ENCODE measurements around the gene RNF44. TPM values are rescaled to one million over a fixed set of nuclear protein-coding genes. Genes with fewer than 3 reads are reported as not detected.

The RNF44 gene
- total RNA-seq, 1 experiment from 2014 or later: 113 TPM

GRCh38 chr5:176492431-176492830 is 44.8 kb downstream of the RNF44 start:
- ChIA-PET CTCF (interaction anchor here (0.5 to 0.6 kb wide), 2 partner anchors 32 to 52 kb away, joined by 3 read pairs; no protein-coding TSS in a partner anchor), POLR2A (no interaction called here)
- no peak for TF ChIP-seq TCF7L2 (IDR thresholded peaks at IDR 0.05; ENCODE audit: low read depth, low read length)
- TF ChIP-seq POLR2AphosphoS5 (IDR thresholded peaks at IDR 0.05; ENCODE audit: low read depth, low read length): no peak
- no peak for TF ChIP-seq REST (IDR thresholded peaks at IDR 0.05; ENCODE audit: insufficient read depth in 1 of 2, low read depth in 2 of 2, low read length in 1 of 2)
- TF ChIP-seq SIN3A (IDR thresholded peaks at IDR 0.05; ENCODE audit: borderline replicate concordance, insufficient read depth, low read depth, low read length): no peak
- TF ChIP-seq CTCF (IDR thresholded peaks at IDR 0.05): no peak
- no TSS peak for BruUV-seq (replicated peaks)
- Histone ChIP-seq H3K27me3 (ENCODE audit: control insufficient read depth, insufficient read depth, low read length) (no peaks in the 10 kb centered on the region), H3K36me3 (ENCODE audit: control insufficient read depth, insufficient read depth, low read length) (peaks cover 60% of the 10 kb centered on the region), H3K27ac (ENCODE audit: low read length) (peak overlapping the region; percentile 63; the same call in 1 of the 2 replicates), H3K4me3 (ENCODE audit: low read depth in 2 of 2, low read length in 2 of 2) (no peak overlapping the region), H3K9me3 (ENCODE audit: control insufficient read depth, insufficient read depth, low read depth, low read length) (no peaks in the 10 kb centered on the region), H3K4me1 (ENCODE audit: control insufficient read depth, insufficient read depth, low read length) (peaks cover 14% of the 10 kb centered on the region)
- DNase-seq (ENCODE audit: low read depth, low spot score): no peak
- in situ Hi-C loops (cut with HindIII; ENCODE audit: low pct_unique_long_range_greater_than_20kb, low sequenced_read_pairs): no loop called here
- ATAC-seq: no peak
- intact Hi-C loops (cut with micrococcal nuclease; ENCODE audit: unreplicated experiment): loop anchor here (10.0 kb wide), 1 partner anchor 78 kb away; the partner anchor contains the start of gene CLTB

- no peaks in the 10 kb centered on the region for H3K27me3 ChIP-seq (ENCODE audit: control insufficient read depth, insufficient read depth, low read length)
- TF ChIP-seq REST (IDR thresholded peaks at IDR 0.05; ENCODE audit: insufficient read depth in 1 of 2, low read depth in 2 of 2, low read length in 1 of 2) (no peak), CTCF (IDR thresholded peaks at IDR 0.05) (no peak), TCF7L2 (IDR thresholded peaks at IDR 0.05; ENCODE audit: low read depth, low read length) (no peak), SIN3A (IDR thresholded peaks at IDR 0.05; ENCODE audit: borderline replicate concordance, insufficient read depth, low read depth, low read length) (no peak), POLR2AphosphoS5 (IDR thresholded peaks at IDR 0.05; ENCODE audit: low read depth, low read length) (no peak)
- no TSS peak for BruUV-seq (replicated peaks)
- H3K36me3 ChIP-seq (ENCODE audit: control insufficient read depth, insufficient read depth, low read length): peaks cover 58% of the 10 kb centered on the region
- POLR2A ChIA-PET: no interaction called here
- peaks cover 14% of the 10 kb centered on the region for H3K4me1 ChIP-seq (ENCODE audit: control insufficient read depth, insufficient read depth, low read length)
- in situ Hi-C loops (cut with HindIII; ENCODE audit: low pct_unique_long_range_greater_than_20kb, low sequenced_read_pairs): no loop called here
- DNase-seq (ENCODE audit: low read depth, low spot score): no peak
- intact Hi-C loops (cut with micrococcal nuclease; ENCODE audit: unreplicated experiment): loop anchor here (10.0 kb wide), 1 partner anchor 77 kb away; the partner anchor contains the start of gene CLTB
- CTCF ChIA-PET: interaction anchor here (0.5 kb wide), 1 partner anchor 31 kb away, joined by 3 read pairs; no protein-coding TSS in a partner anchor
- peak overlapping the region; percentile 63 for H3K27ac ChIP-seq (ENCODE audit: low read length)
- no peak overlapping the region for H3K4me3 ChIP-seq (ENCODE audit: low read depth in 2 of 2, low read length in 2 of 2)
- H3K9me3 ChIP-seq (ENCODE audit: control insufficient read depth, insufficient read depth, low read depth, low read length): no peaks in the 10 kb centered on the region
- ATAC-seq: no peak
These were observed 45.3 kb downstream of the RNF44 start for GRCh38 chr5:176491901-176492300.
